H1 (cell line): ENCODE data around the gene SLC7A14. TPM values are rescaled to one million over a fixed set of nuclear protein-coding genes. Genes with fewer than 3 reads are reported as not detected.

Source experiments
- CTCF ChIA-PET: fragments of 300-600 bp; sonication (Branson Sonifier 250); formaldehyde crosslinking; loops from one replicate; lab custom pipeline; 2021; ENCODE audit not compliant: partially characterized antibody; lab: Charles Lee
- POLR2A ChIA-PET: fragments of 300-600 bp; sonication (Branson Sonifier 250); formaldehyde crosslinking; loops from one replicate; lab custom pipeline; 2021; ENCODE audit warnings: inconsistent platforms; ENCODE audit not compliant: partially characterized antibody; lab: Charles Lee
- DNase-seq, 2 experiments: peaks; one replicate each; pipeline versions ENCODE4 v3.0.0 to v3.0.0-alpha.2; 2010 to 2022; ENCODE audit warnings: low spot score in 2 of 2, low read depth in 1 of 2, mixed read lengths in 1 of 2
- FAIRE-seq: peaks from 2 replicates; lab custom pipeline; 2011; peaks lifted over from hg19 to GRCh38; lab: Jason Lieb, UNC
- H2AFZ ChIP-seq: 2 replicates; pipeline ENCODE4 v1.8.1; 2012; ENCODE audit warnings: low read length, inconsistent platforms
- H2AK5ac ChIP-seq: 2 replicates; pipeline ENCODE4 v1.6.1; 2013; ENCODE audit warnings: low read depth, low read length
- H2BK120ac ChIP-seq: replicated peaks from 2 replicates; pipeline ENCODE3; 2013; ENCODE audit warnings: low read depth, low read length, inconsistent platforms
- H2BK12ac ChIP-seq: 2 replicates; pipeline ENCODE4 v1.6.1; 2013; ENCODE audit warnings: low read depth, low read length
- H2BK15ac ChIP-seq: 2 replicates; pipeline ENCODE4 v1.6.1; 2013; ENCODE audit warnings: low read length
- H2BK20ac ChIP-seq: 2 replicates; pipeline ENCODE4 v1.6.1; 2013; ENCODE audit warnings: low read length
- H2BK5ac ChIP-seq: 2 replicates; pipeline ENCODE4 v1.6.1; 2013; ENCODE audit warnings: low read depth, low read length
- H3K14ac ChIP-seq: 2 replicates; pipeline ENCODE4 v1.6.1; 2013; ENCODE audit warnings: inconsistent platforms; ENCODE audit not compliant: insufficient read length
- H3K18ac ChIP-seq: 2 replicates; pipeline ENCODE4 v1.6.1; 2013; ENCODE audit warnings: low read length; ENCODE audit errors: extremely low read depth
- H3K23ac ChIP-seq: 2 replicates; pipeline ENCODE4 v1.6.1; 2013; ENCODE audit warnings: inconsistent platforms; ENCODE audit not compliant: insufficient read length
- H3K23me2 ChIP-seq: 2 replicates; pipeline ENCODE4 v1.6.1; 2013; ENCODE audit warnings: low read depth, low read length
- H3K27ac ChIP-seq: 2 replicates; pipeline ENCODE4 v1.6.1; 2011; ENCODE audit warnings: low read depth, low read length, inconsistent platforms
- H3K27me3 ChIP-seq, 4 experiments: replicated peaks in 1 of 4; 1 replicate in 1 of 4; 2 replicates in 3 of 4; pipeline versions ENCODE4 v1.6.1 to v1.8.1; 2011 to 2013; ENCODE audit warnings: low read length in 3 of 4, mild to moderate bottlenecking in 3 of 4, inconsistent platforms in 2 of 4, mixed read lengths in 2 of 4, moderate library complexity in 1 of 4; ENCODE audit not compliant: control insufficient read depth in 3 of 4, insufficient read depth in 3 of 4; ENCODE audit errors: extremely low read depth in 1 of 4
- H3K36me3 ChIP-seq, 4 experiments: 2 replicates each; pipeline versions ENCODE4 v1.6.1 to v1.8.1; 2011 to 2013; ENCODE audit warnings: mild to moderate bottlenecking in 4 of 4, low read length in 3 of 4, moderate library complexity in 2 of 4, control low read depth in 1 of 4, inconsistent platforms in 1 of 4; ENCODE audit not compliant: insufficient read depth in 4 of 4, control insufficient read depth in 2 of 4
- H3K4ac ChIP-seq: replicated peaks from 2 replicates; pipeline ENCODE3; 2013; ENCODE audit warnings: low read length, low read depth, mixed read lengths, inconsistent platforms; ENCODE audit not compliant: insufficient read length
- H3K4me1 ChIP-seq, 4 experiments: replicated peaks in 1 of 4; 1 replicate in 1 of 4; 2 replicates in 3 of 4; pipeline versions ENCODE4 v1.6.1 to v1.8.1; 2011 to 2013; ENCODE audit warnings: low read length in 3 of 4, inconsistent platforms in 2 of 4, mixed read lengths in 1 of 4; ENCODE audit not compliant: insufficient read depth in 4 of 4, control insufficient read depth in 3 of 4
- H3K4me2 ChIP-seq, 2 experiments: 2 replicates each; pipeline versions ENCODE4 v1.6.1 to v1.8.1; 2011 to 2013; ENCODE audit warnings: low read depth in 2 of 2, low read length in 2 of 2, control low read depth in 1 of 2, inconsistent platforms in 1 of 2, mild to moderate bottlenecking in 1 of 2; ENCODE audit not compliant: insufficient read depth in 1 of 2
- H3K4me3 ChIP-seq, 4 experiments: fragments of 200-600, 300-600 bp in 1 of 4; sonication (generic), shearing (Covaris generic), sonication (Bioruptor Twin) in 1 of 4; 2 replicates each; pipeline versions ENCODE4 v1.5.1 to v1.8.1; 2011 to 2016; ENCODE audit warnings: low read length in 4 of 4, low read depth in 3 of 4, control low read depth in 2 of 4, inconsistent platforms in 2 of 4, mild to moderate bottlenecking in 2 of 4, mixed read lengths in 1 of 4, moderate library complexity in 1 of 4; ENCODE audit not compliant: insufficient read depth in 2 of 4; ENCODE audit errors: extremely low read depth in 1 of 4
- H3K56ac ChIP-seq: replicated peaks from 2 replicates; pipeline ENCODE3; 2013; ENCODE audit warnings: low read depth, mild to moderate bottlenecking, mixed read lengths, low read length, inconsistent platforms; ENCODE audit not compliant: insufficient read length
- H3K79me1 ChIP-seq: 2 replicates; pipeline ENCODE4 v1.6.1; 2013; ENCODE audit warnings: low read depth, low read length, control low read depth
- H3K79me2 ChIP-seq, 2 experiments: 2 replicates each; pipeline versions ENCODE4 v1.6.1 to v1.8.1; 2012 to 2013; ENCODE audit warnings: low read length in 2 of 2, mild to moderate bottlenecking in 2 of 2, inconsistent platforms in 1 of 2; ENCODE audit not compliant: insufficient read depth in 2 of 2, control insufficient read depth in 1 of 2
- H3K9ac ChIP-seq, 4 experiments: replicated peaks in 1 of 4; 1 replicate in 1 of 4; 2 replicates in 3 of 4; pipeline versions ENCODE4 v1.6.1 to v1.8.1; 2011 to 2013; ENCODE audit warnings: low read depth in 3 of 4, low read length in 3 of 4, control low read depth in 2 of 4, mild to moderate bottlenecking in 2 of 4, moderate library complexity in 2 of 4, inconsistent platforms in 1 of 4; ENCODE audit errors: extremely low read depth in 1 of 4
- H3K9me3 ChIP-seq, 2 experiments: 2 replicates each; pipeline versions ENCODE4 v1.6.1 to v1.8.1; 2012 to 2013; ENCODE audit warnings: mild to moderate bottlenecking in 2 of 2, moderate library complexity in 2 of 2, control low read depth in 1 of 2, inconsistent platforms in 1 of 2, low read depth in 1 of 2, low read length in 1 of 2, mixed read lengths in 1 of 2; ENCODE audit not compliant: insufficient read depth in 2 of 2
- H4K20me1 ChIP-seq, 2 experiments: replicated peaks in 1 of 2; 2 replicates each; pipeline versions ENCODE3 to v1.8.1; 2011 to 2013; ENCODE audit warnings: inconsistent platforms in 2 of 2, low read length in 2 of 2, mild to moderate bottlenecking in 1 of 2; ENCODE audit not compliant: insufficient read depth in 2 of 2, control insufficient read depth in 1 of 2
- H4K5ac ChIP-seq: 2 replicates; pipeline ENCODE4 v1.6.1; 2013; ENCODE audit warnings: low read length, low read depth, mixed read lengths, inconsistent platforms; ENCODE audit not compliant: insufficient read length
- H4K8ac ChIP-seq: 2 replicates; pipeline ENCODE4 v1.8.0; 2013; ENCODE audit warnings: mild to moderate bottlenecking, moderate library complexity, low read length, inconsistent platforms; ENCODE audit not compliant: insufficient read depth; ENCODE audit errors: extremely low read depth
- H4K91ac ChIP-seq: replicated peaks from 2 replicates; pipeline ENCODE3; 2013; ENCODE audit warnings: low read length, mixed read lengths, inconsistent platforms; ENCODE audit not compliant: insufficient read length
- CEBPB ChIP-seq: IDR thresholded peaks from 2 replicates; pipeline ENCODE4 v1.6.1; 2012; ENCODE audit warnings: low read depth, low read length
- EGR1 ChIP-seq: IDR thresholded peaks from 2 replicates; pipeline ENCODE4 v1.6.1; 2011; ENCODE audit warnings: low read depth, low read length, borderline replicate concordance
- EZH2 ChIP-seq: fragments of 200-600 bp; sonication (generic); IDR thresholded peaks from 2 replicates; pipeline ENCODE4 v1.7.1; 2012; ENCODE audit warnings: low read depth, mild to moderate bottlenecking, moderate library complexity, low read length, inconsistent platforms; ENCODE audit not compliant: severe bottlenecking
- HDAC6 ChIP-seq: IDR thresholded peaks from one replicate; pipeline ENCODE4 v1.7.1; 2012; ENCODE audit warnings: low read depth, mild to moderate bottlenecking, inconsistent platforms, low read length, moderate library complexity
- NANOG ChIP-seq: IDR thresholded peaks from 2 replicates; pipeline ENCODE4 v1.6.1; 2011; ENCODE audit warnings: low read length, low read depth, mild to moderate bottlenecking, inconsistent platforms; ENCODE audit not compliant: insufficient read depth, poor library complexity, severe bottlenecking
- POLR2A ChIP-seq, 2 experiments: IDR thresholded peaks; 1 replicate in 1 of 2; 2 replicates in 1 of 2; pipeline ENCODE4 v1.6.1; 2011; ENCODE audit warnings: low read depth in 2 of 2, low read length in 2 of 2, mild to moderate bottlenecking in 2 of 2; ENCODE audit errors: control extremely low read depth in 1 of 2
- POLR2AphosphoS5 ChIP-seq: IDR thresholded peaks from 2 replicates; pipeline ENCODE4 v1.6.1; 2011; ENCODE audit warnings: low read depth, low read length
- POU5F1 ChIP-seq: IDR thresholded peaks from 2 replicates; pipeline ENCODE4 v1.6.1; 2011; ENCODE audit warnings: low read depth, mild to moderate bottlenecking, low read length, moderate library complexity
- RXRA ChIP-seq: IDR thresholded peaks from 2 replicates; pipeline ENCODE4 v1.6.1; 2011; ENCODE audit warnings: low read depth, mild to moderate bottlenecking, low read length, moderate library complexity; ENCODE audit not compliant: insufficient read depth
- SUZ12 ChIP-seq: fragments of 200-600 bp; sonication (generic); IDR thresholded peaks from 2 replicates; pipeline ENCODE4 v1.6.1; 2012; ENCODE audit warnings: mild to moderate bottlenecking, inconsistent platforms, low read length, moderate library complexity, mixed read lengths
- TAF1 ChIP-seq: IDR thresholded peaks from 2 replicates; pipeline ENCODE4 v1.6.1; 2011; ENCODE audit warnings: mild to moderate bottlenecking, low read depth, low read length
- TCF12 ChIP-seq: IDR thresholded peaks from 2 replicates; pipeline ENCODE4 v1.6.1; 2011; ENCODE audit warnings: low read depth, mild to moderate bottlenecking, low read length
- YY1 ChIP-seq: IDR thresholded peaks from 2 replicates; pipeline ENCODE4 v1.6.1; 2011; ENCODE audit warnings: low read depth, mild to moderate bottlenecking, low read length
- WGBS, 2 experiments: shearing (Covaris generic) in 1 of 2; methylation state at CpG; one replicate each; pipeline versions ENCODE4 v1.1.6 to v1.1.7; 2013 to 2015; ENCODE audit warnings: low lambda C conversion rate in 2 of 2, mixed read lengths in 2 of 2, inconsistent platforms in 1 of 2, low coverage in 1 of 2, missing lambda C conversion rate in 1 of 2; ENCODE audit not compliant: insufficient replicate concordance in 2 of 2, insufficient coverage in 1 of 2, insufficient read length in 1 of 2; ENCODE audit errors: extremely low coverage in 1 of 2, missing lambda C conversion rate in 1 of 2; 5-methylcytosine and 5-hydroxymethylcytosine counted together
- polyA plus RNA-seq, 7 experiments: library from polyadenylated mRNA; depleted of rRNA in 3 of 7; stranded (reverse) in 5 of 7; unstranded in 2 of 7; fragments of >200 nt in 5 of 7; fragments of 200-250 nt in 2 of 7; gene quantifications; 1 replicate in 5 of 7; 2 replicates in 1 of 7; 4 replicates in 1 of 7; pipeline versions ENCODE4 v1.2.1 to v1.2.3, GENCODE V29; 2011 to 2013; ENCODE audit warnings: missing spikeins in 2 of 7, mixed read lengths in 2 of 7
- total RNA-seq: library from RNA; stranded (reverse); fragmentation: NEBNext Ultra II Directional; extraction: Animal tissue kit (Norgen Biotek cat#: 25700); gene quantifications from 2 replicates; pipeline ENCODE4 v1.2.1, GENCODE V29; 2021
- TF ChIP-seq, protein P1 (sequence below): IDR thresholded peaks from 2 replicates; pipeline ENCODE4 v1.6.1; 2012; ENCODE audit warnings: inconsistent platforms

SLC7A14 gene
- total and polyA plus RNA-seq, 2 of the 8 experiments (the other 6 are each of a cell fraction or from before 2014, with no cell fraction given) = 0.21 to 0.95 TPM

DNA sequence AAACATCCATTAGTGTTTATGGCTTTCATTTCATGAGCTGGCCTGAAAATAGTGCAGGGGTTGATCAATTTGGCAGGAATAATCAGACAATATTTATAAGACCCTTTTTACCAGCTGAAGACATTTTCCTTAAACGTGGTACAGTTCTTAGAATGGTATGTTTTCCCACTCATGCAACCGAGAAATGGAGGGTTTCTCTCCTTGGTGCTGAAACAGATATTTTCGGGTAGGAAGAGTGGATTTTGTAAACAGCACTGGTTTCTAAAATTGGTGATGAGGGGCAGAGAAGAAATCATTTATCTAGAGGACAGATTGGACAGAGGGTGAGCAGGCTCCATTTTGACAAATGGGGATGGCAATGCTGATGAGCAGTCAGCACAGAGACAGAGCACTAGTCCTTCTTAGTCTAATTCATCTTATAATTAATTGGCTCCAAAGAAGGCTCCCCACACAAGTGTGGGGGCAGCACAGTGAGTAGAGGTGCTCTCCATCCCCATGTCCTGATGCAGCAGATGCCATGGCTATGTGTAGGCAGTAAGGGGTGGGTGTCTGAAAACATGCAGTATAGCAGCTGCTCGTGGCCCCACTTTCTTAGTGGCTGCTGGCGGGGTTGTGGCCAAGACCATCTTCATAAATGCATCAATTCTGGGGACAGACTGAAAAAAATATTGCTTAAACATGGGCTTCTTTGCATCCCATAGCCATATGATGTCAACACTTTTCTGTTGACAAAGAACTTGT, 18.1 kb upstream of the SLC7A14 start:
- FAIRE-seq (no peak), DNase-seq (no peak)
- POLR2A ChIA-PET = no interaction called here
- no peak overlapping the region for H2BK12ac ChIP-seq
- no peak overlapping the region for H3K27ac ChIP-seq
- H4K91ac ChIP-seq = no peak overlapping the region
- no peak overlapping the region for H2BK5ac ChIP-seq
- H3K36me3 ChIP-seq = no peaks in the 10 kb centered on the region
- H2AFZ ChIP-seq = no peak overlapping the region
- H3K79me2 ChIP-seq = no peaks in the 10 kb centered on the region
- H2BK120ac ChIP-seq = no peak overlapping the region
- H3K14ac ChIP-seq = no peak overlapping the region
- H2AK5ac ChIP-seq = no peak overlapping the region
- H3K9ac ChIP-seq = no peak overlapping the region
- no peak overlapping the region for H4K8ac ChIP-seq
- H3K4me1 ChIP-seq = no peaks in the 10 kb centered on the region
- H3K79me1 ChIP-seq = no peaks in the 10 kb centered on the region
- H2BK20ac ChIP-seq = no peak overlapping the region
- CTCF ChIA-PET = interaction anchor here (0.8 to 1.5 kb wide), 4 partner anchors 9 to 208 kb away, joined by 3 to 4 read pairs (median 3); no protein-coding TSS in a partner anchor
- H2BK15ac ChIP-seq = no peak overlapping the region
- H3K4ac ChIP-seq = no peak overlapping the region
- WGBS, 2 experiments = 74% methylated on average over 5 of the region's 5 CpGs; no CpG with 5 or more reads in 1 of the 2 experiments
- H4K20me1 ChIP-seq = no peaks in the 10 kb centered on the region
- no peaks in the 10 kb centered on the region for H3K27me3 ChIP-seq
- no peaks in the 10 kb centered on the region for H3K9me3 ChIP-seq
- H3K23me2 ChIP-seq = no peaks in the 10 kb centered on the region
- no peak overlapping the region for H3K4me3 ChIP-seq
- H3K4me2 ChIP-seq = no peak overlapping the region
- H3K56ac ChIP-seq = no peak overlapping the region
- H4K5ac ChIP-seq = no peak overlapping the region
- no peak overlapping the region for H3K18ac ChIP-seq
- no peak overlapping the region for H3K23ac ChIP-seq
- TF ChIP-seq EGR1 (no peak), HDAC6 (no peak), YY1 (no peak), TCF12 (no peak), POLR2A (IDR thresholded peaks at IDR 0.05; ENCODE audit: control extremely low read depth in 1 of 2, low read depth in 2 of 2, low read length in 2 of 2) (no peak), POLR2AphosphoS5 (no peak), TAF1 (no peak), CEBPB (no peak), SUZ12 (no peak), EZH2 (no peak), POU5F1 (no peak), NANOG (no peak), RXRA (no peak)
- TF ChIP-seq, protein P1, sequence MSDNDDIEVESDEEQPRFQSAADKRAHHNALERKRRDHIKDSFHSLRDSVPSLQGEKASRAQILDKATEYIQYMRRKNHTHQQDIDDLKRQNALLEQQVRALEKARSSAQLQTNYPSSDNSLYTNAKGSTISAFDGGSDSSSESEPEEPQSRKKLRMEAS = no peak
